ENCODE data around the gene PRKAG1.

PRKAG1 gene

GRCh38 chr12:48980389-48980952 is 38.1 kb downstream of the PRKAG1 start:
- no peak for DNase-seq

- DNase-seq = no peak
Observed at GRCh38 chr12:48979602-48980388, 38.8 kb downstream of the PRKAG1 start.

GRCh38 chr12:48978741-48979601 is 39.6 kb downstream of the PRKAG1 start:
- no peak for DNase-seq

GRCh38 chr12:48978291-48978740 is 40.3 kb downstream of the PRKAG1 start, which contains the start of gene WNT1:
WNT1 (plus strand) TSS chr12:48978322; CDS start chr12:48978651, 329 bp downstream.
- DNase-seq = no peak

GRCh38 chr12:48977290-48978281 is 41.0 kb downstream of the PRKAG1 start:
- no peak for DNase-seq

- no peak for DNase-seq
Observed at GRCh38 chr12:48973941-48974673, 44.5 kb downstream of the PRKAG1 start.

GRCh38 chr12:48973531-48973930 is 45.0 kb downstream of the PRKAG1 start:
- DNase-seq = no peak

- DNase-seq = no peak
Observed at GRCh38 chr12:48972952-48973483, 45.6 kb downstream of the PRKAG1 start.

GRCh38 chr12:48972213-48972951 is 46.2 kb downstream of the PRKAG1 start:
- DNase-seq = peak; percentile 22 to 39

- peak in 1 of 2 experiments; percentile 42 for DNase-seq
Observed at GRCh38 chr12:48970702-48971334, 47.8 kb downstream of the PRKAG1 start.

GRCh38 chr12:48969833-48970701 is 48.5 kb downstream of the PRKAG1 start:
- no peak for DNase-seq

GRCh38 chr12:48969160-48969771 is 49.3 kb downstream of the PRKAG1 start:
- no peak for DNase-seq

GRCh38 chr12:48968467-48968866 is 50.1 kb downstream of the PRKAG1 start:
- no peak for DNase-seq

GRCh38 chr12:48967991-48968390 is 50.6 kb downstream of the PRKAG1 start:
- no peak for DNase-seq

- DNase-seq = peak; percentile 54 to 68
Observed at GRCh38 chr12:48966177-48966895, 52.2 kb downstream of the PRKAG1 start.

GRCh38 chr12:48965298-48965838 is 53.2 kb downstream of the PRKAG1 start:
- DNase-seq = no peak

- DNase-seq = no peak
Observed at GRCh38 chr12:48961801-48962200, 56.8 kb downstream of the PRKAG1 start.

Measured in AML-193 (cell line).